HepG2 (cell line): ENCODE data around the gene COA5. TPM values are rescaled to one million over a fixed set of nuclear protein-coding genes. Genes with fewer than 3 reads are reported as not detected.

Experiments
- ARID2 ChIP-seq: sonication (generic); formaldehyde crosslinking; IDR thresholded peaks from 2 replicates; pipeline ENCODE4 v1.8.1; 2022; ENCODE audit warnings: mild to moderate bottlenecking, missing genetic modification reagents, borderline replicate concordance
- MXD1 ChIP-seq: sonication (generic); formaldehyde crosslinking; IDR thresholded peaks from 2 replicates; pipeline ENCODE4 v1.4.0; 2020; ENCODE audit warnings: mild to moderate bottlenecking, missing genetic modification reagents
- SIX1 ChIP-seq: sonication (generic); formaldehyde crosslinking; IDR thresholded peaks from 2 replicates; pipeline ENCODE4 v1.4.0; 2020; ENCODE audit warnings: missing genetic modification reagents, borderline replicate concordance
- SP140L ChIP-seq: sonication (generic); formaldehyde crosslinking; IDR thresholded peaks from 2 replicates; pipeline ENCODE4 v1.4.0; 2020; ENCODE audit warnings: missing genetic modification reagents, borderline replicate concordance
- TBP ChIP-seq: sonication (generic); formaldehyde crosslinking; IDR thresholded peaks from 2 replicates; pipeline ENCODE4 v1.5.0; 2020; ENCODE audit warnings: missing genetic modification reagents
- TOPORS ChIP-seq: sonication (generic); formaldehyde crosslinking; IDR thresholded peaks from 2 replicates; pipeline ENCODE4 v1.8.0; 2023; ENCODE audit warnings: mild to moderate bottlenecking, missing genetic modification reagents
- ZBTB8A ChIP-seq: sonication (generic); formaldehyde crosslinking; IDR thresholded peaks from 2 replicates; pipeline ENCODE4 v1.4.0; 2020; ENCODE audit warnings: mild to moderate bottlenecking, low read depth, missing genetic modification reagents, borderline replicate concordance
- ZNF263 ChIP-seq: sonication (generic); formaldehyde crosslinking; IDR thresholded peaks from 2 replicates; pipeline ENCODE4 v1.4.0; 2020; ENCODE audit warnings: missing genetic modification reagents
- ZNF331 ChIP-seq: sonication (generic); formaldehyde crosslinking; IDR thresholded peaks from 2 replicates; pipeline ENCODE4 v1.4.0; 2020; ENCODE audit warnings: missing genetic modification reagents
- ZNF407 ChIP-seq: sonication (generic); formaldehyde crosslinking; IDR thresholded peaks from one replicate; pipeline ENCODE4 v1.5.1; 2020; ENCODE audit warnings: mild to moderate bottlenecking, missing genetic modification reagents; ENCODE audit errors: not compliant biosample characterization
- ZNF790 ChIP-seq: sonication (generic); formaldehyde crosslinking; IDR thresholded peaks from 2 replicates; pipeline ENCODE4 v1.8.0; 2022; ENCODE audit warnings: missing genetic modification reagents, mild to moderate bottlenecking, borderline replicate concordance
- polyA plus RNA-seq, 8 experiments: library from polyadenylated mRNA; depleted of rRNA in 3 of 8; stranded (reverse) in 7 of 8; unstranded in 1 of 8; fragments of >200 nt; fragmentation: Illumina TruSeq in 4 of 8; extraction: Trizol in 4 of 8; gene quantifications; 2 replicates each; pipeline versions ENCODE4 v1.2.1 to v1.2.3, GENCODE V29; 2011 to 2016; ENCODE audit warnings: low read depth in 4 of 8, missing spikeins in 1 of 8, mixed read lengths in 1 of 8; ENCODE audit not compliant: insufficient read depth in 1 of 8
- total RNA-seq, 5 experiments: library from RNA; depleted of rRNA; stranded (reverse); fragments of >200 nt; fragmentation: Illumina TruSeq; extraction: Trizol; gene quantifications; 2 replicates each; pipeline ENCODE4 v1.2.3, GENCODE V29; 2016; ENCODE audit warnings: low read depth in 1 of 5
- TF ChIP-seq, protein P1 (sequence below): sonication (generic); formaldehyde crosslinking; IDR thresholded peaks from 2 replicates; pipeline ENCODE4 v1.5.1; 2020; ENCODE audit warnings: mild to moderate bottlenecking, missing genetic modification reagents
- TF ChIP-seq, protein P2 (sequence below): sonication (generic); formaldehyde crosslinking; IDR thresholded peaks from 2 replicates; pipeline ENCODE4 v1.5.0; 2020; ENCODE audit warnings: missing genetic modification reagents, mild to moderate bottlenecking, borderline replicate concordance

Gene COA5
- total and polyA plus RNA-seq, 2 of the 13 experiments (the other 11 are each of a cell fraction or from before 2014, with no cell fraction given): 43.6 to 64.5 TPM

DNA sequence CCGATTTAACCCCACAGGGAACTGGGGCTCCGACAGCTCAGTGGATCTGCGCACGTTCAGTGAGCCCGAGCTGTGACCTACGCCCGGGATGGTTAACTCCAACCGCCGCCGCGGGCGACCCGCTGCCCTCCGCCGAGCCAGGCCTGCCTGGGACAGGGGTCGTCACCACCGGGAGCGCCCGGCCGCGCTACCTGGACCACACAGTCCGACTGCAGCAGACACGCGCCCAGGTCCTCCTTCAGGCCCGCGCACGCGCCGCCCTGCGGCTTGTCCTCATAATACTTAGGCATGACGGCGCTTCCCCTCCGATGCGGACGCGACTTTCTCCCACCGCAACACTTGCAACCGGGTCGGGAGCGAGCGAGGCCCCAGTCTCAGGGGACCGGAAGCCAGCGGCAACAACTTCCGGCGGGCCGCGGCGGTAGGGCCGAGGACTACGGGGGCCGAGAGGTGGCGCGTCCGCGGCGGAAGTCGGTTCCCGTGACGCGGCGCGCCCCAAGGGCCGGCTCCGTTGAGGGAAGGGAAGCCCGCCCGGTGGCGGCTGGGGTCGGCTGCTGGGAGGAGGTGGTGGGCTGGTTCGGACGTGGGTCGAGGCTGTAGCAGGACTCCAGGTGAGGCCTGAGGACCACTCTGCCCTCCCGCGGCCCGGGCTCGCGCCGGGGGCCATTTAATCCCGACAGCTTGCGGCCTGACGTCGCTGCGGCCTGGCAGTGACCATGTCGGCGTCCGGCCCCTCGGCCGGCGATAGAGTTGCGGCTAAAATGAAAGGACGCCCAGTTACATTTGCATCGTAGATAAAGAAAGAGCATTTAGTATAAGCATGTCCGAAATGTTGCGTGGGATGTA is at the start of gene COA5, which contains the start of gene UNC50 (continued):
- TF ChIP-seq, protein P1, sequence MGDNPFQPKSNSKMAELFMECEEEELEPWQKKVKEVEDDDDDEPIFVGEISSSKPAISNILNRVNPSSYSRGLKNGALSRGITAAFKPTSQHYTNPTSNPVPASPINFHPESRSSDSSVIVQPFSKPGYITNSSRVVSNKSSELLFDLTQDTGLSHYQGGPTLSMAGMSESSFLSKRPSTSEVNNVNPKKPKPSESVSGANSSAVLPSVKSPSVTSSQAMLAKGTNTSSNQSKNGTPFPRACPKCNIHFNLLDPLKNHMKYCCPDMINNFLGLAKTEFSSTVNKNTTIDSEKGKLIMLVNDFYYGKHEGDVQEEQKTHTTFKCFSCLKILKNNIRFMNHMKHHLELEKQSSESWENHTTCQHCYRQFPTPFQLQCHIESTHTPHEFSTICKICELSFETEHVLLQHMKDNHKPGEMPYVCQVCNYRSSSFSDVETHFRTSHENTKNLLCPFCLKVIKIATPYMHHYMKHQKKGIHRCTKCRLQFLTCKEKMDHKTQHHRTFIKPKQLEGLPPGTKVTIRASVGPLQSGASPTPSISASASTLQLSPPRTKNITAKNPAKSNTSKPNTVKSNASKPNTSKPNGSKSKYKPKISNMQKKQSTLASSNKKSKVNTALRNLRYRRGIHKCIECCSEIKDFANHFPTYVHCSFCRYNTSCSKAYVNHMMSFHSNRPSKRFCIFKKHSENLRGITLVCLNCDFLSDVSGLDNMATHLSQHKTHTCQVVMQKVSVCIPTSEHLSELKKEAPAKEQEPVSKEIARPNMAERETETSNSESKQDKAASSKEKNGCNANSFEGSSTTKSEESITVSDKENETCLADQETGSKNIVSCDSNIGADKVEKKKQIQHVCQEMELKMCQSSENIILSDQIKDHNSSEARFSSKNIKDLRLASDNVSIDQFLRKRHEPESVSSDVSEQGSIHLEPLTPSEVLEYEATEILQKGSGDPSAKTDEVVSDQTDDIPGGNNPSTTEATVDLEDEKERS (CRISPR knock-in tag): peak; percentile 93
- no peak for TF ChIP-seq SIX1
- peak; percentile 63; the same call in 1 of the 2 replicates for TF ChIP-seq SP140L (CRISPR knock-in tag)
- TF ChIP-seq, protein P2, sequence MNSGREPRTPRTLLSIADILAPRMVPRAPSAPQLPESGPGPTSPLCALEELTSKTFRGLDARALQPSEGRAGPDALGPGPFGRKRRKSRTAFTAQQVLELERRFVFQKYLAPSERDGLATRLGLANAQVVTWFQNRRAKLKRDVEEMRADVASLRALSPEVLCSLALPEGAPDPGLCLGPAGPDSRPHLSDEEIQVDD (CRISPR knock-in tag): peak; percentile 46; the same call in 1 of the 2 replicates
- 0 out of 2 replicates have a peak, but pooled peaks have one; percentile 44 for TF ChIP-seq ARID2 (CRISPR knock-in tag)
- TF ChIP-seq ZNF407 (CRISPR knock-in tag): peak; percentile 100
- no peak for TF ChIP-seq TBP
- TF ChIP-seq ZNF263: no peak
- TF ChIP-seq TOPORS (CRISPR knock-in tag): peak; percentile 82; the same call in 1 of the 2 replicates
- TF ChIP-seq MXD1 (CRISPR knock-in tag): peak; percentile 90
- peak; percentile 70; the same call in 1 of the 2 replicates for TF ChIP-seq ZBTB8A (CRISPR knock-in tag)
- peak; percentile 94 for TF ChIP-seq ZNF331 (CRISPR knock-in tag)
- peak; percentile 82 for TF ChIP-seq ZNF790
